Measurements from ENCODE around the gene GLCCI1.

- TF ChIP-seq EZH2phosphoT487 (conservative IDR thresholded peaks at IDR 0.05; ENCODE audit: low read length): no peak
- TF ChIP-seq CTCF (IDR thresholded peaks at IDR 0.05; ENCODE audit: insufficient read depth, low read length, poor library complexity, severe bottlenecking): no peak
These were observed 68.6 kb downstream of the GLCCI1 start for GRCh38 chr7:8037151-8037550.
